Kidney capillary endothelial cell (primary cell): ENCODE measurements around the gene MFAP3.
"Not testable (repeated sequence)": the region's sequence is repeated elsewhere in the genome, so short reads cannot be mapped to it uniquely, and the experiment has no call there.

Experiments used
- DNase-seq: peaks from one replicate; pipeline ENCODE4 v3.0.0-alpha.2; 2018; ENCODE audit warnings: low spot score

Gene MFAP3

GRCh38 chr5:154053468-154053867, 14.7 kb downstream of the MFAP3 start:
- DNase-seq, result no peak

- DNase-seq, result no peak
These were observed 16.4 kb downstream of the MFAP3 start for GRCh38 chr5:154055201-154055600.

DNA sequence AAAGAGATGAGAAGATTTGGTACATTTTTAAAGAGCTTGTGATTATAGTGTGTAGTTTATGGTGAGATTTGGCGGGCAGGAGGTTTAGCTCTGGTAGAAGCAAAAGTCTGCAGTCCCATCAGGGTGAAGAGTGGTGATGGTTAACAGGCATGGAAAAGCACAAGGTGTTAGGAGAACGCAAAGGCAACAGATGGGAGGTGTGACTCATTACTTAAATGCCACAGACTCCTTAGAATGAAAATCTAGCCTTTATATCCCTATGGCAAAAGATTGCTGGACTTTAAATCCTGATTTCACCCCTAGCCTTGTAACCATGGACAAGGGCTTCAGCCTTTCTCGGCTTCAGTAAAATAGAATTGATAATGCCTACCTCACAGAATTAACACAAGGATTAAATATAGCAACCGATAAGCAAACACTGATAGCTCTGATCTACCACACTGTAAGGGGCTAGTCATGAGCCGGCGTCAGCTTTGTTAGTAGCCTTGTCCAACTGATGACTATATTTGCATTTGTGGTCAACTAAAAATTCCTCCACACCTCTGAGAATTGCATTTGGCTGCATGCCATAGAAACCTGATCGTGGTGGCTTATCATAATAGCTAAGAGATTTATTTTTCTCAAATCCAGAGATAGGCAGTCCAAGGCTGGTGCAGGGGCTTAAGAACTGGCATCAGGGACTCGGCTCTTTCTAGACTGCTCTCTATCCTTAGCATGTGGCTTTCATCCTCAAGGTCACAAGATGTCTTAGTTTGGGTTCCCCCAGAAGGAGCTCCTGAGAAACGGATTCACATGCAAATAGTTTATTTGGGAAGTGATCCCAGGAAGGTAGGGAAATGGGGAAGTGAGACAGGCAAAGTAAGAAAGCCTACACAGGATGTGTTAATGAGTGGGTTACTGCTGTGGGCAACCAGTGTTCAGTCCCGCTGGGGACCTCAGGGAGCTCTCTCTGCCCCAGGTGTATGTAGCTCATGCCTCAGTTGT, 19.6 kb downstream of the MFAP3 start:
- no peak for DNase-seq

GRCh38 chr5:154059039-154059430, 20.3 kb downstream of the MFAP3 start:
- DNase-seq, result no peak

DNA sequence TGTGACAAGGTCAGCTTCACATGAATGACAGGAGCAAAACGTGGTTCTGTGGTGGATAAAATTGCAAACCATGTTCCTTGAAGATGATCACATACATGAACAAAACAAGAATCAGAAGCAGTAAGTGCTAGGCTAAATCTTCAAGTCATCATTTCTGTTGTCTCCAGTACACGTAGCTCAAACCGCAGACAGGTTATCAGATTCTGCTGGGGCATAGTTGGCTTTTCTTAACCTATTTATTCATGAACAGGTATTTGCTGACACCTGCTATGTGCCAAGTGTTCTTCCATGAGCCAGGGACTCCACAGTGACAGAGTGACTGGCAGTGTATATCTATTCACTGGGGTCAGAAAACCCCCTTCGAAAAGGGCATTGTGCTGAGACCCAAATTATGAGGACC, 20.8 kb downstream of the MFAP3 start:
- DNase-seq, result no peak

DNA sequence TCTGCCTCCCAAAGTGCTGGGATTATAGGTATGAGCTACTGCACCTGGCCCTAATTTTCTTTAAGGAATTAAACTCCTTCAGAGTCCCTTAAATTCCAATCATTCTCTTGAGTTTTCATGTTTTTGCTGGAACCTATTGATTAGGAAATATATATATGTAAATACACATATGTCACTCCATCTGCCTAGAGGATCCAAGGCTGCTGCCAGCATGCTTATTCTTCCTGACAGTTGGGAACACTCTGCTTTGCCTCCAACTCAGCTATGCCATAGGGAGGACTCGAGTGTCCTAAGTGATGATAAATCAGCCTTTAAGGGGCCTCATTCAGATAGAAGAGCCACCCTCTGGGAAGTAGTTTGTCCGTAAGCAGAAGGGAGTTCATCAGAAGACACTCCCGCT, 21.8 kb downstream of the MFAP3 start:
- no peak for DNase-seq

GRCh38 chr5:154063372-154063771, 24.6 kb downstream of the MFAP3 start:
- DNase-seq, result no peak

DNA sequence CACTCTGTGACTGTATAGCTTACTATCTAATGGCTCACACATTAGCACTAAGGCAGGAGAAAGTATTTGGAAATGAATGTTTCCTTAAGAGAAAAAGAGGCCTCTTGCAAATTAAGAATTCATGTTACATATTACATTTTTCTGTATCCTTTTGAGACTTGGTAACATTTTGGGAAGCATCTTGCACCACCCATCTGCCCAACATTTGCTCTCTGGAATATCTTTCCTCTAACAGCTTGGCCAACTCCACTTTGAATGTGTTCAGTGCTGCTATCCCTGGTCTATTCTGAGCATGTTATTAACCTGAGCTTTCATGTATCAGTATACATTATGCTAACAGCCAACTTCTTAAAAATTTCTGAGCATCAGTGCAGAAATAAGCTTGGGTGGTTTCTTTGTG, 27.2 kb downstream of the MFAP3 start:
- DNase-seq, result no peak

DNA sequence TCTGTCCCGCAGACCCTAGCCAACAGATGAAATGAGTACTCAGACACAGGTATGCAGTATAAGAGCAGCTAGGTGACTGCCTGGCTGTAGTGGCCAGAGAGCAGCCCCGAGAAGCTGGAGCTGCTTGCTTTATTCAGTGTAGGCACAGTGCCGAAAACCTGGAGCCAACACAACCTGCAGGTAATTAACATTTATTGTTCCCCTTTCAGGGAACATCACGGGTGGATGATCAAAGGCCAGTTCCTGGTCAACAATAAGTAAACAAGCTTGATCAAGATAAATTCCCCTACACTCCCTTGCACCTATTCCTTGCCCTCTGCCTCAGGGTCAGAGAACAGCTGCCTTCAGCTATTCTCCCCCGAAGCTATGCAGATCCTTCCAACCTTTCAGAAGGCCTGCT, 31.1 kb downstream of the MFAP3 start:
- not testable (repeated sequence) for DNase-seq

GRCh38 chr5:154071799-154072413, 33.1 kb downstream of the MFAP3 start:
- DNase-seq, result no peak

- peak; percentile 63 for DNase-seq
These were observed 33.8 kb downstream of the MFAP3 start for GRCh38 chr5:154072414-154073171.

- no peak for DNase-seq
These were observed 37.6 kb downstream of the MFAP3 start for GRCh38 chr5:154076240-154076922.

- no peak for DNase-seq
These were observed 38.9 kb downstream of the MFAP3 start for GRCh38 chr5:154077696-154078095.

DNA sequence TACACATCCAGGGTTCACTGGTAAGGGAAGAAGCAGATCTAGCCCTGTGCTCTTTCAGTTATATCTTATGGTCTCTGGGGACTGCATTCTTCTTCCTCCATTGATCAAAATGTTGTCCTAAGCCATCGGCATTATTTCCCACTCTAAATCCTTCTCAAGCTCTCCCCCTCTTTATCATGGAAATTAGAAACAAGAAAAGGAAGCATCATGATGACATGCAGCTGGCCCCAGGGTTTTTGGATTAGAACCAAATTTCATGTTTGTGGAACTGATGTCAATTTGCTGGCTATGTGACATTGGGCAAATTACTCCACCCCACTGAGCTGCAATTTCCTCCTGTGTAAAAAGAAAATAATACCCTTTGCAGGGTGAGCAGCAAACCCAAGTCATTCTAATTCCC, 39.5 kb downstream of the MFAP3 start:
- DNase-seq, result no peak

DNA sequence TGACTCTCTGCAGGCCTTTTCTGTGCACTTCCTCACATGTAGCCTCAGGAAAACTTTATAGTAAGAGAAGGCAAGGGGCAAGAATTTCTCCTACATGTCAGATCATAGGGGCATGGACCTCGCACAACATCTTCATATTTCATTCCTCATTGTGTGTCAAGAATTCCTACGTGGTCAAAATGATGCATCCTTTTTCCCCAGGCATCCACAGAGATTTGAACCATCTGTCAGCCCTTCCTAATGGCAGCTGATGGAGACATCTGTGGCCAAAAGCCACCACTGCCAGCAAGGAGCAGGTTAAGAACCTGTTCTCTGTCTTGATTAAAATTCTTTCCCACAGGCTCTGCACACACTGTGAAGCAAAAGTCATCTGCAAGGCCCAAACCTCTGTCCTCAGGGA, 42.5 kb downstream of the MFAP3 start:
- no peak for DNase-seq

DNA sequence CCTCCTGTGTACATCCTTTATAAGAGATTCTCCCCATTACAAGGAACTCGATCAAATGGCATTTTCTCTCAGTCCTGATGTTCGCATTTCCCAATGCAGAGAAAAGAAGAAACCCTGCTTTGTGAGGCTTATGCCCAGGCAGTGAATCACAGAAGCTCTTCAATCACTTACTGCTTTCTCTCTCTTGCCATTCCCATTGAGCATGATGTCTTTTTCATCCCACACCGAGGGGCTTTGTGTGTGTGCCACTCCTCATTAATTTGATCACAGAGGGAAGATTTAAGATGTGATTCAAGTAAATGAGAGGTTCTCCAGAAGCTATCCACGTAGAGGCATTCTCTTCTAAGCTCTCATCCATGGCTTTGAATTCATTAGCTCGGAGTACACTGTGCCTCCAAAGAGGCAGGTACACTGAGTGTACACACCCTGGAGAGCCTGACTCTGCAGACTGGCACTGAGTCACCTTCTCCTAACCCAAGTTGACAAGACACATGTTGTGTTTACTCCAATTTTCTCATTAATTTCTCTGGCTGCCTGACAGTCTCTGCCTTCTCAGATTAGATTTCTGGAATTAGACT, 45.4 kb downstream of the MFAP3 start:
- no peak for DNase-seq

DNA sequence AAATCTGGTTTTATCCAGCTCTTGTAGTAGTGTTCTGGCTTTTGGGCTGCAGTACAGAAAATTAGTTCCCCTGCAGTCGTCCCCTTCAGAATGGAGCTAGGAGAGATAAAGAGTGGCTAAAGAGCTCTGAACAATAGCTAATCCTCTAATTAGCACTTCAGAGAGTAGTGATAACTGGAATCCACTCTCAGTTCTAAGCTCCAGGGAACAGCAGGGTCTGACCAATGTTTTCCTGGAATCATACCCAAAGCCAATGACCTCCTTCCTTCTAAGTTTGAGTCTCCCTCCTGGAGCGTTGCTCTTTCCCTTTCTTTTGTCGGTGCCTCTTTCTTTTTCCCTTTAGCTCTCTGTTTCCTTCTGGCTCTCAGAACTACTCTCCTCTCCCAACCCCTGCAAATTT, 47.4 kb downstream of the MFAP3 start:
- DNase-seq, result no peak

- DNase-seq, result no peak
These were observed 47.9 kb downstream of the MFAP3 start for GRCh38 chr5:154086641-154087040.

GRCh38 chr5:154087260-154087659, 48.5 kb downstream of the MFAP3 start:
- DNase-seq, result no peak

- DNase-seq, result no peak
These were observed 50.0 kb downstream of the MFAP3 start for GRCh38 chr5:154088801-154089200.

- no peak for DNase-seq
These were observed 51.9 kb downstream of the MFAP3 start for GRCh38 chr5:154090656-154091055.
